T-helper 2 cell treated with Interferon-gamma antibody and Interleukin-4, amounts not matched to agents 100 ng/mL and 5 ng/mL, for 36 hours (primary cell): ENCODE results near the gene UBE2D4. TPM values are rescaled to one million over a fixed set of nuclear protein-coding genes. Genes with fewer than 3 reads are reported as not detected.
"Not testable (repeated sequence)": the region's sequence is repeated elsewhere in the genome, so short reads cannot be mapped to it uniquely, and the experiment has no call there.

ENCODE experiments used
- intact Hi-C: fragments of 100-400 bp; cut with micrococcal nuclease; formaldehyde crosslinking; loops from one replicate; pipeline ENCODE4 v1.15.1; 2023
- total RNA-seq: library from RNA; stranded (reverse); gene quantifications from 2 replicates; pipeline ENCODE4 v1.2.3, GENCODE V29; 2022

The UBE2D4 gene
- total RNA-seq, 1 donor from 2014 or later, result 10.3 TPM

DNA sequence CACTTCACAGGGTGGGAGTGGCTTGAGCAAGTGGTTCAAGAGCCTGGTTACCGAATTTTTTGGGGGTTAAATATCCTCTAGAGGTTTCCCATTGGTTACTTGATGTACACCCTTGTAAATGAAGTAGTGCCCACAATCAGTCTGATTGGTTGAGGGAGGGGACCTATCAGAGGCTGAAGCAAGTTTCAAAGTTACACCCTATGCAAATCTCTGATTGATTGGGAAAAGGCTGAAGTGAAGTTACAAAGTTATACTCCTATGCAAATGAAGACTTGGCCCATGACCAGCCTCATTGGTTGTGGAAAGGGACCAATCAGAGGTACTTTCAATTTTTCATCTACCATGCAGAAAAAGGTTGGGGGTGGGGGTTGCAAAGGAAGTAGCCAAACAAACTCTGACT is 34.7 kb downstream of the UBE2D4 start:
- intact Hi-C loops, result no loop called here

GRCh38 chr7:43966392-43966791 is 40.2 kb downstream of the UBE2D4 start:
- intact Hi-C loops, result not testable (repeated sequence)

DNA sequence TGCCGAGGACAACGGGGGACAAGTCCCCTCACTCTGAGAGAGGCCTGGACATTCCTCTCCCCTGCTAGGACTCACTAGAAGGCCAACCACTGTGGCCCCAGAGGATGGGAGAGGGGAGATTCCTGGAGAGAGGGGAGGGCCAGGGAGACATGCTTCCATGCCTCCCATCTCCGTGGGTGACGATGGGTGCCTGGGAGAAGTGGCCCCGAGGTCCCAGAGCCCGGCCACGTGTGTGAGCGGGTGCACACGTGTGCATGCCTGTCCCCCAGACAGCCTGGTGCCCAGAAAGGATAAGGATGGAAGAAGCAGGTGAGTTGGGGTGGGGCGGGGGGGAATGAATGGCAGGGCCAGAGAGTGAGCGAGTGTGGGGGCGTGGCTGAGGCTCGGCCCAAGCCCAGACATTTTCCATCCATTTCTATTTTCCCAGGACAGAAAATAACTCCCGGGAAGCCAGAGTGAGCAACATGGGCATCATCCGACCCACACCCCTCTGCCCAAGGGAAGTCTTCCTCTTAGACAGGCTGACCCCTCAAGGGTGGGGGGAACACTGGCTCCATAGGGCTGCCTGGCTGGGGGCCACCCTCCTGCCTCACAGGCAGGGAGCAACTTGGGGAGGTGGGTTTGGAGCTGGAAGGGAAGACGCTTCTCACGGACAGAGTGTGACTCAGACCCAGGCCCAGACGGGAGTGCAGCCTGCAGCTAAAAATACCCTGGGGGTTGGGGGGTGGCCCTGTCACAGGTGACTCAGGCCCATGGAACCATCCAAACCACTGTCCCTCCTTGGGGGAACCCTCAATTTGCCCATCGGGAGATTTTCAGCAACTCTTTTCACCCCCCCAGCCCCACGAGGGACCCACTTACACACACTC is 42.2 kb downstream of the UBE2D4 start:
- intact Hi-C loops, result not testable (repeated sequence)

- intact Hi-C loops, result not testable (repeated sequence)
Measured at GRCh38 chr7:43969586-43969985, 43.4 kb downstream of the UBE2D4 start.

- intact Hi-C loops, result not testable (repeated sequence)
Measured at GRCh38 chr7:43970698-43971097, 44.5 kb downstream of the UBE2D4 start.

- intact Hi-C loops, result not testable (repeated sequence)
Measured at GRCh38 chr7:43974033-43974573, 47.9 kb downstream of the UBE2D4 start.

DNA sequence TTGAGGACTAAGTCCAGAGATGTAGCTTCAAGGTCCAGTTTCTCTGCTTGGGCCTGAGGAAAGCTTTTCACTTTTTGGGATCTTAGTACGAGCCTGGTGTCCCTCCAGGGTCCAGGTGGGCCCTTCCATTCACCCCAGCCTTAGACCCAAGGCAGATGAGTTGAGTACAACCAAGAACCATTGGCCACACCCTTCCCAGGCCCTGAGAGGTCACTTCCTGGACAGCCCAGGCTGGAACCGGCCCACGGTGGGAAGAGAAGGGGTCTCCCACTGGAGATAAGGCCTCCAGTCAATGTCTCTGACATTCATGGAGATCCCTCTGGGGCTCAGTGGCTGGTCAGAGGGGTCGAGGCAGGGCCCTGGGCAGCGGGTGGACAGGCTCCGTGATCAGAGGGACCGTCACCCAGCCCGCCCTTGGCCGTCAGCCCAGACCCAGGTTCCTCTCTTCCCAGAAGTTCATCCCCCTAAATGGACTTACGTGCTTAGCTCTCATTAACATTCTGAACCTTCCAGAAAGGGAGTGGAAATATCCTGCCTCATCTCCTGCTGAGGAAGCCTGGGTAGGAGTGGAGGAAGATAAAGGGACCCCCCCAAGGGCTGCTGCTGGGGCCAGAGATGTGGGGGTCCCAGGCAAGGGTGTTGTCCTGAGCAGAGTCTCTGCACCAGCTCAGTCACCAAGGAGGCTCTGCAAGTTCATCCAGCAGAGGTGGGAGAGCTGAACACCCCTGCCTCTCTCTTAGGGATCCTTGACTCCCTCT is 48.7 kb downstream of the UBE2D4 start:
- intact Hi-C loops, result not testable (repeated sequence)

- intact Hi-C loops, result no loop called here
Measured at GRCh38 chr7:43977525-43977924, 51.3 kb downstream of the UBE2D4 start.

DNA sequence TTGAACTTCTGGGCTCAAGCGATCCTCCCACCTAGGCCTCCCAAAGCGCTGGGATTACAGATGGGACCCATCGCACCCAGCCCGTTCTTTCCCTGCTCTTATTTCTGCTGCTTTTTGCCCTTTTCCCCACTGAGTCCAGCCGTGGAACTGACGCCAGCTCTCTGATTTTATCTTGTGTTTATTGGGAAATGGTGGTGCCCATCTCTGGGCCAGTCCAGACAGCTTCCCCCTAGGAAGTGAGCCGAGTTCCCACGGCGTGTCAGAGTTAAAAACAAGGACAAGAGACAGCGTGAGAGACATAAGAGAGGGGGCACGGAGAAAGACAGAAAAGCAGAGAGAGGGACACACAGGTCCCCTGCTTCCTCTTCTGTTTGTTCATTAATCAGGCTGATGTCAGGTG is 51.9 kb downstream of the UBE2D4 start:
- intact Hi-C loops, result not testable (repeated sequence)

GRCh38 chr7:43982848-43983247 is 56.6 kb downstream of the UBE2D4 start:
- intact Hi-C loops, result not testable (repeated sequence)

DNA sequence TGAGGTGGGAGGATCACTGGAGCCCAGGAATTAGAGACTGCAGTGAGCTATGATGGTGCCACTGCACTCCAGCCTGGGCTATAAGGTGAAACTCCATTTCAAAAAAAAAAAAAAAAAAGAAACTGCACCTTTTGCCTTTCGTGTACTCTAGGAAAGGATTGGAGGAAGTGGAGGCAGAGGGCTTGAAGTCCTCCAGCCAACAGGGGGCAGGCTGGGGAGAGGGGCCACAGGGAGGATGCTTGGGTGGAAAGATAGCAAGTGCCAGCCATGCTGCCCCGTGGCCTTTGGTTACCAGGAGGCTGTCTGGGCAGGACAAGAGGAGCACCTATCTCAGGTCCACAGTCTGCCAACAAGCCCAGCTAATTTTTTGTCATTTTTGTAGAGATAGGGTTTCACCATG is 57.5 kb downstream of the UBE2D4 start:
- intact Hi-C loops, result not testable (repeated sequence)

DNA sequence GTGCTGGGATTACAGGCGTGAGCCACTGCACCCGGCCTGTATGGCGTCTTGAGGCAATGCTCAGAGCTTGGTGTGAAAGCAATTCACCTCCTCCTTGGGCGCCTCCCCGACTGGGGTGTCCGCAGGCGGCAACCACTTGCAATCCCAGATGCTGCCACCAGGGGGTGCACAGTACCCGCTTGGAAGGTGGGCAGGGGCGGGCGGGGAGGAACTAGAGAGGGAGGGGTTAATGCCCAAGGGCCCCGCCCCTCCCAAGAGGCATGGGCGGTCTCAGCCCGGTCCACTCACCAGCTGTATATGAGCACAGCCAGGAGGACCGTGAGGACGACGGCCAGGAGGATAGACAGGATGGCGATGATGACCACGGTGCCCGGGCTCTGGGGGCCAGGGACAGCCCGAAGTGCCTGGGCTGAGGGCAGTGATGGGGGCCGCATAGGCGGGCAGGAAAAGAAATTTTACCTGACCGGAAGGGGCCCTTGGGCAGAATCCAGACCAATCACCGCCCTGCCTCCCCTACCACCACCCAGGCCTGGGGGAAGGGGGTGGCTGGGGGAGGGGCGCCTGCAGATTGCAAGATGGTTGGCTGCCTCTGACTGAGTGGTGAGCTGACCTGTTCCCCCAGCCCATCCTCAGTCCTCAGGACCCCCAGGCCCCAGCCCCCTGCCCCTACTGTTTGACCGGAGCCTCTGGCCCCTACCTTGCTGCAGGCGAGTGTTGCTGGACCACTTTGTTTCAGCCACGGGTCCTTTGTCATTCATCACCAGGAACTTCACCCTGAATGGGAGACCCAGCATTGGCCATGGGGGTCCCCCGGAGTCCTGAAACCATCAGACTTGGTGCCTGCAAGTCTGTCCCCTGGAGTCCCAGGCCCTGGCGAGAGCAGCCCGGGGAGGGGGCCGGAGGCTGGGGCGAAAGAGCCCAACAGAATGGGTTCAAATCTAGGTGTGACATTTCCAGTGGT is 59.9 kb downstream of the UBE2D4 start:
- intact Hi-C loops, result not testable (repeated sequence)

DNA sequence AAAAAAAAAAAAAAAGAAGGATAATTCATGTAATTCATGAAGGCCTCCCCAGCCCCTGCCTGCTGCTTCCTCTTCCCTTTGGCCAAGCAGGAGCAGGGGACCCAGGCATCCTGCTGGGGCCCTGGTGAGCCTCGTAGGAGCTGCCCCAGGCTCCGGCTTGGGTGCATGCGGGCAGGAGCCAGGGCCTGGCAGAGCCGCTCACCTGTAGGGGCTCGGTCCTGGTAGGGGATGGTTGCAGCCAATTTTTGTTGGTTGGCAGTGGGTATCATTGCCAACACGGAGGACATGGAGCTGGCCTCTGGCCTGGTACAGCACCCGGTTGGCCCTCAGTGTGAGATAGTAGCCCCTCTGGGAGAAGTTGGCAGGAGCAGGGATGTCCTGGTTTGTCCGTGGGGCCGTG is 61.2 kb downstream of the UBE2D4 start:
- intact Hi-C loops, result not testable (repeated sequence)

DNA sequence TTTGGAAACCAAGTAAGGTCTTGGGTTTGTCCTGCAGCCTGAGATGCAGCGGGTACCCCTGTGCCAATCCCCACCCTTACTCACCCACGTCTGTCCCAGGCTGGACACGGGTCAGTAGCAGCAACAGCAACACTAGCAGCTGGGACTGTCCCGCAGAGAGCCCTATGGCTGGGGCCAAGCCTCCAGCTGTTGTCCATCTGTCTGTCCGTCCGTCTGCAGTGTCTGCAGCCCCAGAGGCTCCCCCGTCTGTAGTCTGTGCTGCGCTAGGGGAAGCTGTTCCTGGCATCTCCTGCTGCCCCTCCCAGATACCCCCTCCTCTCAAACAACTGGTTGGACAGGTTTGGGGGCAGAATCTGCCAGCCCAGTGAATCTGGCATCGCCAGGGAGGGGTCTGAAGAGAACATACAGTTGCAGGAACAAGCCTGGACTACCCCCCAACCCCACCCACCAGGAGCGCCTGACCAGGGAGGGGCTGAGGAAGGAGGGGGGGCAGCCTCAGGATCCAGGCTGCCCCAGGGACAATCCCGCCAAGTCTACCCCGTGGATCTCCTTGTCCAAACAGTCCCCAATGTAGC is 63.9 kb downstream of the UBE2D4 start:
- intact Hi-C loops, result not testable (repeated sequence)

DNA sequence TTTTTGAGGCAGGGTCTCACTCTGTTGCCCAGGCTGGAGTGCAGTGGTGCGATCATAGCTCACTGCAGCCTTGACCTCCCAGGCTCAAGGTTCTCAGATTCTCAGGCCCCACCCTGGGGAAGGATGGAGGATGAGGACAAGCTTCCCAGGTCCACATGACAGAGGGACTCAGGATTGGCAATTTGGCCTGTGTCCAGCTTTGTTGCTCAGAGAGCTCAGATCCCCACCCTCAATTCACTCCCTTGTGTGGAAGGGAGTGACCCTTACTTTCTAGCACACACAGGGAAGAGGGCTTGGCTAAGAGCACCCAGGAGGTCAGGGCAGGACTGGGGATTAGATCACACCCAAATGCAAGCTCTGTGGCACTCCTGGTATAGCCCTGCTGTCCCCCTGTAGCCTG is 64.6 kb downstream of the UBE2D4 start:
- intact Hi-C loops, result not testable (repeated sequence)

DNA sequence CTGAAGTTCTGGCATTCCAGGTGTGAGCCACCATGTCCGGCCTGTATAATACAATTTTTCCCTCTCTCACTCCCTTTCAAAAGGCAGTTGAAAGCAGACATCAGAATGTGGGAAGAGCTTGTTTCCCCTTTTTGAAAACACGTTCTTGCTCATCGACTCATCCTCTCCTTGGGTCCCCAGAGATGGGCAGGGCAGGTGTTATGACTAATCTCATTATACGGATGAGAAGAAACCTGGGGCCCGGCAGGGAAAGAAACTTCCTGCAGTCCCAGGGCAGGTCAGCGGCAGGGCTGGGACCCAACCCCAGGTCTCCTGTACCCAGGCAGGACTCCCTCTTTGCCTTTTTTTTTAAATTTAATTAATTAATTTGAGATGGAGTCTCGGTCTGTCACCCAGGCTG is 66.7 kb downstream of the UBE2D4 start:
- intact Hi-C loops, result not testable (repeated sequence)

DNA sequence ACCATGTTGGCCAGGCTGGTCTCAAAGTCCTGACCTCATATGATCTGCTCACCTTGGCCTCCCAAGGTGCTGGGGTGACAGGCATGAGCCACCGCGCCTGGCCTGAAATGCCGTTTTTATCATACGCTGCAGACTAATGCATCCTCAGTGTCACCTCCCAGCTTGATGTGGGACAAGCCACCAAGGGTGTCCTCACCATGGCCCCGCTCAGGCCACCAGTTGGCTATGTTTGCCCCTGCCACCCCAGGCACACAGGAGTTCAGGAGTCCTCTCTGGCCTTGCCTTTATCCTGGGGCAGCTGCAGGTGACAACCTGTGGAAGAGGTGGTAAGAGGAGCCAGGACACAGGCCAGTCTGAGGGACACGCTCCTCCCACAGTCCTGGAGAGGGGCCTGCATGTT is 68.4 kb downstream of the UBE2D4 start:
- intact Hi-C loops, result not testable (repeated sequence)

- intact Hi-C loops, result not testable (repeated sequence)
Measured at GRCh38 chr7:43997532-43997931, 71.3 kb downstream of the UBE2D4 start, which contains the start of gene SPDYE1. Gene SPDYE1 (plus strand): TSS chr7:43997897. CDS start chr7:43999950, 2,053 bp downstream.
